B cell (primary cell): ENCODE results near the gene CETN2. TPM values are rescaled to one million over a fixed set of nuclear protein-coding genes. Genes with fewer than 3 reads are reported as not detected.

Source experiments
- ATAC-seq: fragments of 200-7000 bp; cut with Tn5 transposase; one replicate; pipeline ENCODE4 v1.10.0; 2021; ENCODE audit warnings: low read depth, mild to moderate bottlenecking, moderate number of reproducible peaks, moderate library complexity
- CTCF ChIA-PET: fragments of 350-600 bp; sonication (Branson Sonifier 250); formaldehyde crosslinking; loops from one replicate; lab custom pipeline; 2021; ENCODE audit warnings: antibody characterized with exemption, inconsistent platforms; lab: Charles Lee
- POLR2A ChIA-PET: fragments of 350-600 bp; sonication (Branson Sonifier 250); formaldehyde crosslinking; loops from one replicate; lab custom pipeline; 2021; ENCODE audit warnings: antibody characterized with exemption; lab: Charles Lee
- DNase-seq: peaks from one replicate; pipeline ENCODE4 v3.0.0; 2013
- H2AFZ ChIP-seq: 2 replicates; pipeline ENCODE4 v1.6.1; 2012; ENCODE audit warnings: mild to moderate bottlenecking, low read depth, low read length; ENCODE audit not compliant: insufficient read depth, poor library complexity, severe bottlenecking
- H3K27ac ChIP-seq, 2 donors: 1 replicate in 1 of 2; 2 replicates in 1 of 2; pipeline ENCODE4 v1.5.1; 2012 to 2013; ENCODE audit warnings: low read length in 2 of 2, mild to moderate bottlenecking in 2 of 2, moderate library complexity in 1 of 2
- H3K27me3 ChIP-seq, 4 experiments: fragments of 200-600 bp in 1 of 4; sonication (generic) in 1 of 4; replicated peaks in 1 of 4; 1 replicate in 2 of 4; 2 replicates in 2 of 4; pipeline versions ENCODE4 v1.6.1 to v1.7.0; 2013 to 2016; ENCODE audit warnings: low read length in 3 of 4, mild to moderate bottlenecking in 2 of 4, mixed read lengths in 1 of 4, moderate library complexity in 1 of 4; ENCODE audit not compliant: insufficient read depth in 4 of 4, control insufficient read depth in 3 of 4; ENCODE audit errors: control extremely low read depth in 1 of 4
- H3K36me3 ChIP-seq, 2 experiments: replicated peaks in 1 of 2; 1 replicate in 1 of 2; 2 replicates in 1 of 2; pipeline versions ENCODE4 v1.6.1 to v1.7.1; 2013; ENCODE audit warnings: low read length in 1 of 2; ENCODE audit not compliant: insufficient read depth in 2 of 2, control insufficient read depth in 1 of 2; ENCODE audit errors: control extremely low read depth in 1 of 2, extremely low read depth in 1 of 2
- H3K4me1 ChIP-seq, 2 donors: fragments of 200-600 bp in 1 of 2; sonication (generic) in 1 of 2; 1 replicate in 1 of 2; 2 replicates in 1 of 2; pipeline versions ENCODE4 v1.5.1 to v1.6.1; 2013 to 2017; ENCODE audit warnings: low read length in 2 of 2; ENCODE audit not compliant: control insufficient read depth in 2 of 2, insufficient read depth in 2 of 2
- H3K4me2 ChIP-seq: replicated peaks from 2 replicates; pipeline ENCODE3; 2012; ENCODE audit warnings: mild to moderate bottlenecking, low read depth, low read length; ENCODE audit not compliant: poor library complexity, severe bottlenecking
- H3K4me3 ChIP-seq, 5 experiments: fragments of 200-600 bp in 1 of 5; sonication (generic) in 1 of 5; 1 replicate in 3 of 5; 2 replicates in 2 of 5; pipeline versions ENCODE4 v1.5.1 to v1.7.0; 2011 to 2016; ENCODE audit warnings: low read length in 4 of 5, mild to moderate bottlenecking in 4 of 5, low read depth in 2 of 5, control low read depth in 1 of 5, moderate library complexity in 1 of 5; ENCODE audit not compliant: insufficient read depth in 1 of 5; ENCODE audit errors: control extremely low read depth in 1 of 5, extremely low read depth in 1 of 5
- H3K79me2 ChIP-seq: fragments of 200-600 bp; sonication (generic); one replicate; pipeline ENCODE4 v1.6.0; 2016; ENCODE audit warnings: low read length; ENCODE audit not compliant: control insufficient read depth, insufficient read depth
- H3K9ac ChIP-seq: fragments of 200-600 bp; sonication (generic); 2 replicates; pipeline ENCODE4 v1.6.1; 2017; ENCODE audit warnings: mild to moderate bottlenecking, low read length, moderate library complexity
- H3K9me3 ChIP-seq, 3 donors: one replicate each; pipeline versions ENCODE4 v1.6.1 to v1.7.1; 2013; ENCODE audit warnings: low read length in 2 of 3; ENCODE audit not compliant: control insufficient read depth in 2 of 3, insufficient read depth in 1 of 3; ENCODE audit errors: control extremely low read depth in 1 of 3
- H4K20me1 ChIP-seq: 2 replicates; pipeline ENCODE4 v1.6.0; 2012; ENCODE audit warnings: mild to moderate bottlenecking, low read length; ENCODE audit not compliant: insufficient read depth, control insufficient read depth, poor library complexity, severe bottlenecking
- H3K27ac Mint-ChIP-seq: one replicate; pipeline ENCODE4 v1.8.0; 2021; ENCODE audit warnings: mixed read lengths
- H3K27me3 Mint-ChIP-seq: one replicate; pipeline ENCODE4 v1.8.0; 2021; ENCODE audit warnings: mixed read lengths
- H3K4me1 Mint-ChIP-seq: one replicate; pipeline ENCODE4 v1.8.0; 2021; ENCODE audit warnings: mixed read lengths
- H3K4me3 Mint-ChIP-seq: one replicate; pipeline ENCODE4 v1.8.0; 2021; ENCODE audit warnings: mixed read lengths
- H3K9me3 Mint-ChIP-seq: one replicate; pipeline ENCODE4 v1.8.0; 2022; ENCODE audit warnings: mixed read lengths; ENCODE audit not compliant: insufficient read depth
- EZH2 ChIP-seq: IDR thresholded peaks from 2 replicates; pipeline ENCODE4 v1.6.1; 2012; ENCODE audit warnings: borderline replicate concordance, low read depth, mild to moderate bottlenecking, moderate library complexity, low read length; ENCODE audit not compliant: insufficient read depth, poor library complexity, severe bottlenecking
- WGBS: methylation state at CpG from one replicate; pipeline ENCODE4 v1.1.5; 2013; ENCODE audit warnings: missing lambda C conversion rate; ENCODE audit not compliant: insufficient coverage; 5-methylcytosine and 5-hydroxymethylcytosine counted together
- intact Hi-C: fragments of 100-400 bp; cut with micrococcal nuclease; formaldehyde crosslinking; loops from one replicate; pipeline ENCODE4 v1.10.0; 2022
- polyA plus RNA-seq: library from polyadenylated mRNA; depleted of rRNA; stranded (reverse); fragments of >200 nt; gene quantifications from 2 replicates; pipeline ENCODE4 v1.2.3, GENCODE V29; 2012
- total RNA-seq, 2 donors: library from RNA; stranded (reverse); fragments of 120-200 nt in 1 of 2; gene quantifications; 1 replicate in 1 of 2; 2 replicates in 1 of 2; pipeline versions ENCODE4 v1.2.3 to v1.2.4, GENCODE V29; 2013 to 2022
- TF ChIP-seq, protein P1 (sequence below): fragments of 200-600 bp; IDR thresholded peaks from one replicate; pipeline ENCODE4 v1.8.0; 2022; ENCODE audit warnings: antibody characterized with exemption, mild to moderate bottlenecking

Gene CETN2
- total and polyA plus RNA-seq, 2 donors (not counting 1 experiment from before 2014, with no cell fraction given): 3.3 to 9.4 TPM

DNA sequence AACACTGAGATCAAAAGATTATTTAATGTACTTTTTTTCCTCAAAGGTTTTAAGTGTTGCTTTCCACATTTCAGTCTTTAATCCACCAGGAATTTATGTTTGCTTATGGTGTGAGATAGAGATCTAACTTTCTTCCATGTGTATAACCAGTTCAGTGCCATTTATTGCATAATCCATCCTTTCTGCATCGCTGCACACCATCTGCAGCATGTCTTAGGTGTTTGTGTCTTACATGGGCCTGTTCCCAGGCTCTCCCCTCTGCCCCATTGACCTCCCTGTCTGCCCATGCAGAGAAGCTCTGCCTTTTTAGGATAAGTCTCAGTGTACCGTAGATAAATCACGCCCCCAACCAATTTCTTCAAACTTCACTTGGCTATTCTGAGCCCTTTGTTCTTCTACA lies 30.6 kb upstream of the CETN2 start:
- Histone ChIP-seq H3K4me1 (no peaks in the 10 kb centered on the region), H2AFZ (no peak overlapping the region), H3K4me3 (no peak overlapping the region), H3K4me2 (no peak overlapping the region), H3K9ac (no peak overlapping the region), H3K36me3 (peaks cover 0 to 13% of the 10 kb centered on the region in 2 experiments), H3K27me3 (no peaks in the 10 kb centered on the region), H3K79me2 (no peaks in the 10 kb centered on the region), H4K20me1 (no peaks in the 10 kb centered on the region), H3K9me3 (no peaks in the 10 kb centered on the region), H3K27ac (no peak overlapping the region)
- Mint-ChIP-seq H3K27me3 (no peaks in the 10 kb centered on the region), H3K9me3 (no peaks in the 10 kb centered on the region), H3K4me1 (no peaks in the 10 kb centered on the region), H3K4me3 (no peak overlapping the region), H3K27ac (no peak overlapping the region)
- ATAC-seq (no peak), DNase-seq (no peak)
- ChIA-PET CTCF (no interaction called here), POLR2A (no interaction called here)
- WGBS: no CpG with 5 or more reads among the region's 3 CpGs
- no peak for TF ChIP-seq EZH2
- TF ChIP-seq, protein P1, sequence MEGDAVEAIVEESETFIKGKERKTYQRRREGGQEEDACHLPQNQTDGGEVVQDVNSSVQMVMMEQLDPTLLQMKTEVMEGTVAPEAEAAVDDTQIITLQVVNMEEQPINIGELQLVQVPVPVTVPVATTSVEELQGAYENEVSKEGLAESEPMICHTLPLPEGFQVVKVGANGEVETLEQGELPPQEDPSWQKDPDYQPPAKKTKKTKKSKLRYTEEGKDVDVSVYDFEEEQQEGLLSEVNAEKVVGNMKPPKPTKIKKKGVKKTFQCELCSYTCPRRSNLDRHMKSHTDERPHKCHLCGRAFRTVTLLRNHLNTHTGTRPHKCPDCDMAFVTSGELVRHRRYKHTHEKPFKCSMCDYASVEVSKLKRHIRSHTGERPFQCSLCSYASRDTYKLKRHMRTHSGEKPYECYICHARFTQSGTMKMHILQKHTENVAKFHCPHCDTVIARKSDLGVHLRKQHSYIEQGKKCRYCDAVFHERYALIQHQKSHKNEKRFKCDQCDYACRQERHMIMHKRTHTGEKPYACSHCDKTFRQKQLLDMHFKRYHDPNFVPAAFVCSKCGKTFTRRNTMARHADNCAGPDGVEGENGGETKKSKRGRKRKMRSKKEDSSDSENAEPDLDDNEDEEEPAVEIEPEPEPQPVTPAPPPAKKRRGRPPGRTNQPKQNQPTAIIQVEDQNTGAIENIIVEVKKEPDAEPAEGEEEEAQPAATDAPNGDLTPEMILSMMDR: no peak
- intact Hi-C loops: no loop called here

DNA sequence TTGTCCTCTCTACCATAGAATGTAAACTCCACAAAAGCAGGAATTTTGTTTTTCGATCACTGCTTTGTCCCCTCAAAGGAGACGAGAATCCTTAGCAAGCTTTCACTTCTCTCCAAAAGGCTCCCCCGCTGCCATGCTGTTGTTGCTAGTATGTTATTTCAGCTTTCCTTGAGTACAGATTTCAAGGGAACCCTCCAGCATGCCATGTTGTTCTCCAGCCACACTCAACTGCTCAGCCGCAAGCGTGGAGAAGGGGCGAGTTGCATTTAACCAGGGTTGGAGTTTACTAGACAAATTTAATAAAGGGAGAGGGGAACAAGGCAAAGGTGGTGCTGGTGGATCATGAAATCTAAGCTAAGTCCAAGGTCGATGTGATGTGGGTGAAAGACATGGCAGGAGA lies 23.4 kb upstream of the CETN2 start:
- Mint-ChIP-seq H3K27ac (no peak overlapping the region), H3K27me3 (no peaks in the 10 kb centered on the region), H3K4me1 (no peaks in the 10 kb centered on the region), H3K4me3 (no peak overlapping the region), H3K9me3 (no peaks in the 10 kb centered on the region)
- no peak for DNase-seq
- POLR2A ChIA-PET: no interaction called here
- no peak overlapping the region for H3K9ac ChIP-seq
- peaks cover 0 to 9% of the 10 kb centered on the region in 2 experiments for H3K36me3 ChIP-seq
- no peaks in the 10 kb centered on the region for H3K9me3 ChIP-seq
- H3K27ac ChIP-seq: no peak overlapping the region
- no peaks in the 10 kb centered on the region for H3K4me1 ChIP-seq
- WGBS: no CpG with 5 or more reads among the region's 7 CpGs
- TF ChIP-seq, protein P1: no peak
- TF ChIP-seq EZH2: no peak
- intact Hi-C loops: no loop called here
- no peaks in the 10 kb centered on the region for H4K20me1 ChIP-seq
- no peak for ATAC-seq
- no peak overlapping the region for H3K4me3 ChIP-seq
- CTCF ChIA-PET: no interaction called here
- H3K4me2 ChIP-seq: no peak overlapping the region
- H3K79me2 ChIP-seq: no peaks in the 10 kb centered on the region
- H3K27me3 ChIP-seq: no peaks in the 10 kb centered on the region
- no peak overlapping the region for H2AFZ ChIP-seq
